MCF 10A (cell line): ENCODE data around the gene PSAT1. TPM values are rescaled to one million over a fixed set of nuclear protein-coding genes. Genes with fewer than 3 reads are reported as not detected.

Source experiments
- BruUV-seq: library from RNA; stranded (reverse); fragments of 400-500 nt; replicated peaks from 2 replicates; lab custom pipeline; 2021; lab: Mats Ljungman, UMichigan
- CTCF ChIA-PET: fragments of 300-600 bp; sonication (Branson Sonifier 250); formaldehyde crosslinking; extraction: SDS; loops from one replicate; lab custom pipeline; 2021; ENCODE audit warnings: antibody characterized with exemption, inconsistent platforms; lab: Yijun Ruan, JAX
- POLR2A ChIA-PET: fragments of 300-600, 350-650 bp; sonication (Branson Sonifier 250); formaldehyde crosslinking; extraction: SDS; loops from one replicate; lab custom pipeline; 2020; ENCODE audit warnings: antibody characterized with exemption, inconsistent platforms; lab: Yijun Ruan, JAX
- DNase-seq: peaks from one replicate; pipeline ENCODE4 v3.0.0-alpha.2; 2018; ENCODE audit not compliant: unreplicated experiment
- H3K27ac Mint-ChIP-seq: one replicate; pipeline ENCODE4 v1.8.0; 2022; ENCODE audit warnings: mild to moderate bottlenecking, low read depth, mixed read lengths; ENCODE audit not compliant: unreplicated experiment
- H3K27me3 Mint-ChIP-seq: one replicate; pipeline ENCODE4 v1.8.0; 2022; ENCODE audit warnings: mixed read lengths; ENCODE audit not compliant: insufficient read depth, unreplicated experiment
- H3K36me3 Mint-ChIP-seq: one replicate; pipeline ENCODE4 v1.8.0; 2022; ENCODE audit warnings: mild to moderate bottlenecking, moderate library complexity, mixed read lengths; ENCODE audit not compliant: insufficient read depth, unreplicated experiment
- H3K4me1 Mint-ChIP-seq: one replicate; pipeline ENCODE4 v1.8.0; 2022; ENCODE audit warnings: mixed read lengths; ENCODE audit not compliant: insufficient read depth, unreplicated experiment
- H3K4me3 Mint-ChIP-seq: one replicate; pipeline ENCODE4 v1.8.0; 2022; ENCODE audit warnings: mild to moderate bottlenecking, moderate library complexity, mixed read lengths; ENCODE audit not compliant: unreplicated experiment
- H3K9me3 Mint-ChIP-seq: one replicate; pipeline ENCODE4 v1.8.0; 2022; ENCODE audit warnings: mixed read lengths; ENCODE audit not compliant: unreplicated experiment
- CTCF ChIP-seq: fragments of 200-600 bp; IDR thresholded peaks from one replicate; pipeline ENCODE4 v1.8.0; 2022; ENCODE audit warnings: antibody characterized with exemption, mild to moderate bottlenecking; ENCODE audit not compliant: unreplicated experiment
- intact Hi-C: fragments of 100-400 bp; cut with micrococcal nuclease; formaldehyde crosslinking; loops from 2 replicates; pipeline ENCODE4 v1.14.1; 2022
- total RNA-seq: library from RNA; stranded (reverse); gene quantifications from 2 replicates; pipeline ENCODE4 v1.2.3, GENCODE V29; 2022

The PSAT1 gene
- total RNA-seq, 1 experiment from 2014 or later = 326 TPM

- Mint-ChIP-seq H3K27me3 (no peaks in the 10 kb centered on the region), H3K36me3 (no peaks in the 10 kb centered on the region), H3K4me3 (no peak overlapping the region), H3K4me1 (no peaks in the 10 kb centered on the region), H3K9me3 (no peaks in the 10 kb centered on the region), H3K27ac (no peak overlapping the region)
- DNase-seq = no peak
- POLR2A ChIA-PET = no interaction called here
- BruUV-seq = no TSS peak
- intact Hi-C loops = no loop called here
- CTCF ChIA-PET = interaction anchor here (1.0 to 1.2 kb wide), 2 partner anchors 9 to 19 kb away, joined by 3 read pairs; no protein-coding TSS in a partner anchor
- TF ChIP-seq CTCF = no peak
Observed at GRCh38 chr9:78356634-78357033, 59.7 kb downstream of the PSAT1 start.

GRCh38 chr9:78357165-78357873 is 60.4 kb downstream of the PSAT1 start:
- Mint-ChIP-seq H3K4me3 (no peak overlapping the region), H3K27ac (no peak overlapping the region), H3K27me3 (no peaks in the 10 kb centered on the region), H3K9me3 (no peaks in the 10 kb centered on the region), H3K36me3 (no peaks in the 10 kb centered on the region), H3K4me1 (no peaks in the 10 kb centered on the region)
- no peak for TF ChIP-seq CTCF
- intact Hi-C loops = no loop called here
- no TSS peak for BruUV-seq
- ChIA-PET POLR2A (no interaction called here), CTCF (interaction anchor here (0.6 to 2.7 kb wide), 3 partner anchors 8 to 1789 kb away, joined by 3 to 25 read pairs (median 3); no protein-coding TSS in a partner anchor)
- DNase-seq = no peak

- no peak for DNase-seq
- no peak overlapping the region for H3K27ac Mint-ChIP-seq
- CTCF ChIA-PET = interaction anchor here (0.6 to 2.7 kb wide), 3 partner anchors 11 to 1788 kb away, joined by 3 to 25 read pairs (median 3); no protein-coding TSS in a partner anchor
- TF ChIP-seq CTCF = no peak
- BruUV-seq = no TSS peak
- H3K4me1 Mint-ChIP-seq = no peaks in the 10 kb centered on the region
- H3K4me3 Mint-ChIP-seq = no peak overlapping the region
- no peaks in the 10 kb centered on the region for H3K27me3 Mint-ChIP-seq
- intact Hi-C loops = no loop called here
- H3K9me3 Mint-ChIP-seq = no peaks in the 10 kb centered on the region
- POLR2A ChIA-PET = interaction anchor here (0.5 to 0.6 kb wide), 2 partner anchors 26 to 57 kb away, joined by 3 read pairs; no protein-coding TSS in a partner anchor
- no peaks in the 10 kb centered on the region for H3K36me3 Mint-ChIP-seq
Observed at GRCh38 chr9:78358329-78359051, 61.6 kb downstream of the PSAT1 start.

- intact Hi-C loops = loop anchor here (10.0 kb wide), 1 partner anchor 928 kb away; no protein-coding TSS in a partner anchor
- Mint-ChIP-seq H3K9me3 (no peaks in the 10 kb centered on the region), H3K4me1 (peaks cover under 1% of the 10 kb centered on the region), H3K4me3 (no peak overlapping the region), H3K36me3 (no peaks in the 10 kb centered on the region), H3K27ac (no peak overlapping the region), H3K27me3 (no peaks in the 10 kb centered on the region)
- ChIA-PET POLR2A (interaction anchor here (1.5 kb wide), 1 partner anchor 25 kb away, joined by 4 read pairs; no protein-coding TSS in a partner anchor), CTCF (interaction anchor here (0.9 to 2.4 kb wide), 6 partner anchors 12 to 126 kb away, joined by 3 to 10 read pairs (median 6); no protein-coding TSS in a partner anchor)
- BruUV-seq = no TSS peak
- TF ChIP-seq CTCF = no peak
- DNase-seq = no peak
Observed at GRCh38 chr9:78363221-78363620, 66.3 kb downstream of the PSAT1 start.
